Stomach (tissue), 9 donors: ENCODE data around the gene ZNF813. TPM values are rescaled to one million over a fixed set of nuclear protein-coding genes. Genes with fewer than 3 reads are reported as not detected.

ENCODE experiments used
- DNase-seq, 2 donors: peaks; one replicate each; pipeline versions ENCODE4 v3.0.0 to v3.0.0-alpha.2; 2013 to 2019
- H3K27ac ChIP-seq, 5 donors: fragments of 200-600 bp in 4 of 5; sonication (generic) in 4 of 5; one replicate each; pipeline ENCODE4 v1.5.1; 2013 to 2019; ENCODE audit warnings: mild to moderate bottlenecking in 1 of 5, moderate library complexity in 1 of 5
- H3K27me3 ChIP-seq, 3 donors: fragments of 200-600 bp; sonication (generic); one replicate each; pipeline ENCODE4 v1.5.1; 2017 to 2019; ENCODE audit warnings: mixed run types in 1 of 3
- H3K36me3 ChIP-seq, 4 donors: fragments of 200-600 bp; sonication (generic); 1 replicate in 3 of 4; 2 replicates in 1 of 4; pipeline ENCODE4 v1.5.1; 2016 to 2019
- H3K4me1 ChIP-seq, 4 donors: fragments of 200-600 bp; sonication (generic); one replicate each; pipeline ENCODE4 v1.5.1; 2016 to 2019
- H3K4me3 ChIP-seq, 4 donors: fragments of 200-600 bp; sonication (generic) in 3 of 4; one replicate each; pipeline ENCODE4 v1.5.1; 2016 to 2019; ENCODE audit warnings: mild to moderate bottlenecking in 1 of 4
- H3K9me3 ChIP-seq, 4 donors: fragments of 200-600 bp; sonication (generic); one replicate each; pipeline ENCODE4 v1.5.1; 2016 to 2019
- CTCF ChIP-seq, 7 experiments: fragments of 450-650 bp in 4 of 7; fragments of 200-600 bp in 3 of 7; sonication (generic) in 3 of 7; IDR thresholded peaks; one replicate each; pipeline ENCODE4 v1.5.1; 2016 to 2019; ENCODE audit warnings: antibody characterized with exemption in 7 of 7, control low read depth in 2 of 7, mild to moderate bottlenecking in 1 of 7
- POLR2AphosphoS5 ChIP-seq, 3 donors: sonication (generic); formaldehyde crosslinking; IDR thresholded peaks; one replicate each; pipeline ENCODE4 v1.6.1; 2016; ENCODE audit warnings: antibody characterized with exemption in 3 of 3
- WGBS, 5 donors: extraction: QIAGEN DNeasy Blood & Tissue Kit in 3 of 5; methylation state at CpG; one replicate each; pipeline versions ENCODE4 v1.1.5 to v1.1.7; 2013 to 2018; 5-methylcytosine and 5-hydroxymethylcytosine counted together
- intact Hi-C: fragments of 100-400 bp; cut with DNase I; formaldehyde crosslinking; loops from one replicate; pipeline ENCODE4 v1.15.1; 2023; ENCODE audit warnings: low total_unique reads
- polyA plus RNA-seq, 3 donors: library from polyadenylated mRNA; stranded (reverse); fragments of 200-250 nt; gene quantifications; one replicate each; pipeline ENCODE4 v1.2.3, GENCODE V29; 2013
- total RNA-seq, 5 donors: library from RNA; depleted of rRNA; stranded (reverse); fragments of >200 nt; gene quantifications; one replicate each; pipeline versions ENCODE4 v1.1.0 to v1.2.3, GENCODE V29; 2014 to 2016
- donor health status: healthy with polysubstance abuse.
- donor health status: Bipolar disorder and iron deficiency.
- donor health status: healthy.

The ZNF813 gene
- total and polyA plus RNA-seq, 8 donors, result 0.45 to 6.8 (median 1.6) TPM

DNA sequence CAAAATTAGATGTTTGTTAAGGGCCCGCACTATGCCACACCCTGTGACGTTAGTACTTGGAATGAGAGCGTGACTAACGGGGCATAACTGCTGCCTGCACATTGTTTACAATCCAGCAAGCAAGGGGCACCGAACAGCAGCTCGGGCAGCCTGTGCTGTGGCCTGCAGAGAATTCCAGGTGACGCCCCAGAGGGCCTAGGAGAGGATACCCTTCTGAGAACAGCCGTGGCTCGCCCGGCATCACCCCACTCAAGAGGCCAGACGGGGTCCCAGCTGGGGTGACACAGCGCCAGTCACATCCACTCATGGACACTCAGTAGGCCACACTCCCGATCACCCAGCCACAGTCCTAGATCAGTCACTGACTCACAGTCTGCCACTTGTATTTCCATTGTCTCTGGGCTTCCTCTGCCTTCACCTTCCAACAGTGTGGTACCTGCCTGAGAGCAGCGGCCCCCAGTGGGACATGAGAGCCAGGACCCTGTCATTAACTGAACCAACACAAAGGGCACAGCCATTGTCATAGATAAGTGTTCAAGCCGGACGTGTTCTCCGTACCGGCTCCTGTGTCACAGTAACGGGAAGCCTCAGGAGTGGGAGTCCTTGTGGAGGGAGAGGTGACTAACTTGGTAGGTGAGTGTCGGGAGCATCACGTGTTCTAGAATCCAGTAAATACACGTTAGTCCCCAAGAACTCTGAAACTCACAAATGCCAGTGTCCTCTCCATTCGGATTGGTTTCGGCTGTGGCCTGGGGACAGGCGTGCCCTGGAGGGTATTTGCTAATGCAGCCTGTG, 77.9 kb downstream of the ZNF813 start:
- Histone ChIP-seq H3K36me3 (peaks cover 3 to 20% (median 15%) of the 10 kb centered on the region in 4 donors), H3K27ac (peak overlapping the region in 3 of 5 donors; percentile 14 to 69 (median 28)), H3K4me3 (no peak overlapping the region), H3K4me1 (peaks cover 0 to 8% (median 4%) of the 10 kb centered on the region in 4 donors), H3K27me3 (no peaks in the 10 kb centered on the region), H3K9me3 (no peaks in the 10 kb centered on the region)
- intact Hi-C loops, result no loop called here
- TF ChIP-seq POLR2AphosphoS5 (IDR thresholded peaks at IDR 0.05), result peak in 1 of 3 donors; percentile 12
- TF ChIP-seq CTCF (IDR thresholded peaks at IDR 0.05), result no peak
- peak in 1 of 2 donors; percentile 85 for DNase-seq
- WGBS, 5 donors, result 60 to 77% (median 69%) methylated on average over 24 to 25 of the region's 25 CpGs

Other genes with a start within 250 kb of the ZNF813 start
- gene ZNF677, start 212.9 kb upstream of the ZNF813 start, total RNA-seq, result 10 to 100 TPM in 1 of 5 donors, 1 to 10 TPM in 2, not detected in 2; 6.5 to 35.6 (median 9.8) TPM
- gene ZNF677, start 212.9 kb upstream of the ZNF813 start, polyA plus RNA-seq, result 10 to 100 TPM in 1 of 3 donors, 1 to 10 TPM in 2; 6.2 to 11.2 (median 7.5) TPM
- not detected for gene VN1R2, start 209.4 kb upstream of the ZNF813 start, total RNA-seq
- gene VN1R2, start 209.4 kb upstream of the ZNF813 start, polyA plus RNA-seq, result not detected
- not detected for gene VN1R4, start 200.0 kb upstream of the ZNF813 start, total RNA-seq
- gene VN1R4, start 200.0 kb upstream of the ZNF813 start, polyA plus RNA-seq, result not detected
- 10 to 100 TPM in 3 of 5 donors, 1 to 10 TPM in 2; 1.2 to 28.6 (median 10.8) TPM for gene ZNF845, start 134.0 kb upstream of the ZNF813 start, total RNA-seq
- gene ZNF845, start 134.0 kb upstream of the ZNF813 start, polyA plus RNA-seq, result 1 to 10 TPM; 1.6 to 2.6 (median 2.4) TPM
- 10 to 100 TPM in 3 of 5 donors, 1 to 10 TPM in 2; 3.6 to 33.3 (median 10.4) TPM for gene ZNF525, start 102.0 kb upstream of the ZNF813 start, total RNA-seq
- 1 to 10 TPM; 2.9 to 5.8 (median 4.7) TPM for gene ZNF525, start 102.0 kb upstream of the ZNF813 start, polyA plus RNA-seq
- gene ZNF765, start 72.6 kb upstream of the ZNF813 start, total RNA-seq, result 10 to 100 TPM; 10.1 to 35.7 (median 18.9) TPM
- 1 to 10 TPM; 2.1 to 2.8 (median 2.7) TPM for gene ZNF765, start 72.6 kb upstream of the ZNF813 start, polyA plus RNA-seq
- gene ZNF761, start 35.7 kb upstream of the ZNF813 start, total RNA-seq, result 10 to 100 TPM in 1 of 5 donors, 1 to 10 TPM in 3, under 1 TPM in 1; 0.58 to 16.3 (median 5.4) TPM
- gene ZNF761, start 35.7 kb upstream of the ZNF813 start, polyA plus RNA-seq, result 10 to 100 TPM in 1 of 3 donors, 1 to 10 TPM in 2; 6.5 to 10.5 (median 7.6) TPM
- 10 to 100 TPM in 4 of 5 donors, 1 to 10 TPM in 1; 2.9 to 67.2 (median 17.9) TPM for gene ZNF331, start 70.4 kb downstream of the ZNF813 start, total RNA-seq
- gene ZNF331, start 70.4 kb downstream of the ZNF813 start, polyA plus RNA-seq, result 1 to 10 TPM; 8.1 to 8.9 (median 8.5) TPM
- 1 to 10 TPM in 1 of 5 donors, not detected in 4; 1.5 TPM for gene DPRX, start 164.3 kb downstream of the ZNF813 start, total RNA-seq
- gene DPRX, start 164.3 kb downstream of the ZNF813 start, polyA plus RNA-seq, result not detected